ENCODE results near the gene ATP8B4. TPM values are rescaled to one million over a fixed set of nuclear protein-coding genes. Genes with fewer than 3 reads are reported as not detected.
A peak's percentile ranks its signal among the peaks of the same experiment; 100 is the strongest.

The ATP8B4 gene
- polyA plus RNA-seq, 1 of the 3 experiments (the other 2 are of a cell fraction), result 0.03 TPM

GRCh38 chr15:50046867-50047266, 72.2 kb downstream of the ATP8B4 start:
- H3K36me3 ChIP-seq (replicated peaks in 1 of 2; ENCODE audit: control insufficient read depth in 1 of 2, insufficient read depth in 2 of 2, low read length in 1 of 2), result no peaks in the 10 kb centered on the region
- no peak overlapping the region for H3K9ac ChIP-seq
- no peaks in the 10 kb centered on the region for H3K27me3 ChIP-seq (ENCODE audit: insufficient read depth)
- H3K4me3 ChIP-seq (ENCODE audit: low read depth in 2 of 2, low read length in 1 of 2), result no peak overlapping the region
- 0 out of 2 replicates have a peak, but pooled peaks have one; percentile 20 for TF ChIP-seq TCF12 (IDR thresholded peaks at IDR 0.05)
- no peak for TF ChIP-seq YY1 (IDR thresholded peaks at IDR 0.05; ENCODE audit: low read depth)
- no peak for TF ChIP-seq IRF3 (IDR thresholded peaks at IDR 0.05; ENCODE audit: low read depth, low read length)
- TF ChIP-seq EP300 (IDR thresholded peaks at IDR 0.05; ENCODE audit: borderline replicate concordance in 1 of 2, low read depth in 1 of 2, low read length in 1 of 2), result peak in 1 of 2 experiments; percentile 19; a peak in 1 of 4 replicates
- TF ChIP-seq RCOR1 (IDR thresholded peaks at IDR 0.05; ENCODE audit: low read length), result no peak
- H3K4me2 ChIP-seq, result no peak overlapping the region
- no peak overlapping the region; a peak in 1 of 4 replicates for H3K27ac ChIP-seq (ENCODE audit: low read depth in 2 of 2, low read length in 1 of 2)
- ChIA-PET CTCF (interaction anchor here (1.6 to 2.3 kb wide), 3 partner anchors 99 to 811 kb away, joined by 5 to 12 read pairs (median 5); no protein-coding TSS in a partner anchor), POLR2A (no interaction called here)
- H3K9me3 ChIP-seq, result peaks cover 7% of the 10 kb centered on the region; the same call in 1 of the 2 replicates
- WGBS (ENCODE audit: low lambda C conversion rate), result 12% methylated on average over 2 of the region's 2 CpGs
- DNase-seq, result peak; percentile 33
- no peak overlapping the region for H2AFZ ChIP-seq (ENCODE audit: low read depth)
- no peaks in the 10 kb centered on the region for H4K20me1 ChIP-seq (ENCODE audit: insufficient read depth)
- H3K4me1 ChIP-seq (ENCODE audit: control insufficient read depth in 1 of 2, insufficient read depth in 2 of 2, low read depth in 1 of 2, low read length in 1 of 2), result peaks cover 0 to 2% of the 10 kb centered on the region in 2 experiments; a peak in 2 of 4 replicates
- no peaks in the 10 kb centered on the region for H3K79me2 ChIP-seq (ENCODE audit: insufficient read depth)
- no peaks in the 10 kb centered on the region for H3F3A ChIP-seq (replicated peaks; ENCODE audit: insufficient read depth)
- no peaks in the 10 kb centered on the region for H3K9me2 ChIP-seq

DNA sequence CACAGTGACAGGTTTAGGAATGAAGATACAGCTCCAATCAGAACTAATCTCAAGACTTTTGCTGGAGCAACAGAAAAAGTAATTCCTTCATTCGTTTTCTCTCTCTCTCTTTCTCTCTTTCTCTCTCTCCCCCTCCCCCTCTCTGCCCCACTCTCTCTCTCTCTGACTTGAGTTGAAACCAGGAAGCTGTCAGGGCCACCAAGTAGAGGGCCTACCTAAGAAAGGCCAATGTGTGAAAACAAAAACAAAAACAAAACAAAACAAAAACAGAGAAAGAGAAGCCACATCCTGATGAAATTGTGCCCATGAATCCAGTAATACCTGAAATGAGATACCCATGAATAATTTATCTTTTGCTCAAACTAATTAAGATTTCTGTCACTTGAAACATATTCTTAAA, 72.9 kb downstream of the ATP8B4 start:
- CTCF ChIA-PET, result interaction anchor here (0.6 to 2.3 kb wide), 4 partner anchors 37 to 811 kb away, joined by 3 to 12 read pairs (median 4); no protein-coding TSS in a partner anchor
- no peaks in the 10 kb centered on the region for H3K27me3 ChIP-seq (ENCODE audit: insufficient read depth)
- peaks cover 0 to 2% of the 10 kb centered on the region in 2 experiments; a peak in 2 of 4 replicates for H3K4me1 ChIP-seq (ENCODE audit: control insufficient read depth in 1 of 2, insufficient read depth in 2 of 2, low read depth in 1 of 2, low read length in 1 of 2)
- no peak overlapping the region for H3K4me2 ChIP-seq
- WGBS (ENCODE audit: low lambda C conversion rate), result 28% methylated on average over 1 of the region's 1 CpG
- H3K36me3 ChIP-seq (replicated peaks in 1 of 2; ENCODE audit: control insufficient read depth in 1 of 2, insufficient read depth in 2 of 2, low read length in 1 of 2), result no peaks in the 10 kb centered on the region
- H3K9ac ChIP-seq, result no peak overlapping the region
- no peaks in the 10 kb centered on the region for H4K20me1 ChIP-seq (ENCODE audit: insufficient read depth)
- H3K4me3 ChIP-seq (ENCODE audit: low read depth in 2 of 2, low read length in 1 of 2), result no peak overlapping the region
- POLR2A ChIA-PET, result no interaction called here
- no peak for DNase-seq
- no peaks in the 10 kb centered on the region for H3F3A ChIP-seq (replicated peaks; ENCODE audit: insufficient read depth)
- no peak overlapping the region for H3K27ac ChIP-seq (ENCODE audit: low read depth in 2 of 2, low read length in 1 of 2)
- H3K9me3 ChIP-seq, result peaks cover 7% of the 10 kb centered on the region; the same call in 1 of the 2 replicates
- no peaks in the 10 kb centered on the region for H3K79me2 ChIP-seq (ENCODE audit: insufficient read depth)
- no peak overlapping the region for H2AFZ ChIP-seq (ENCODE audit: low read depth)
- no peaks in the 10 kb centered on the region for H3K9me2 ChIP-seq
- TF ChIP-seq RFX5 (IDR thresholded peaks at IDR 0.05; ENCODE audit: low read length) (no peak), USF2 (IDR thresholded peaks at IDR 0.05; ENCODE audit: borderline replicate concordance, low read depth, low read length) (no peak), POLR2AphosphoS5 (IDR thresholded peaks at IDR 0.05; ENCODE audit: low read depth, low read length) (no peak), TEAD4 (IDR thresholded peaks at IDR 0.05; ENCODE audit: borderline replicate concordance, insufficient read depth) (no peak), FOXJ3 (CRISPR knock-in tag; IDR thresholded peaks at IDR 0.05) (no peak), GABPA (IDR thresholded peaks at IDR 0.05; ENCODE audit: low read depth) (no peak), IRF3 (IDR thresholded peaks at IDR 0.05; ENCODE audit: low read depth, low read length) (no peak), YY1 (IDR thresholded peaks at IDR 0.05; ENCODE audit: low read depth) (no peak), NRF1 (IDR thresholded peaks at IDR 0.05; ENCODE audit: low read depth, low read length) (no peak), ZBTB33 (IDR thresholded peaks at IDR 0.05; ENCODE audit: borderline replicate concordance, low read depth) (no peak), RAD21 (IDR thresholded peaks at IDR 0.05; ENCODE audit: low read length) (no peak), SIN3A (IDR thresholded peaks at IDR 0.05; ENCODE audit: borderline replicate concordance, low read depth, low read length) (no peak)
- TF ChIP-seq, protein P1, sequence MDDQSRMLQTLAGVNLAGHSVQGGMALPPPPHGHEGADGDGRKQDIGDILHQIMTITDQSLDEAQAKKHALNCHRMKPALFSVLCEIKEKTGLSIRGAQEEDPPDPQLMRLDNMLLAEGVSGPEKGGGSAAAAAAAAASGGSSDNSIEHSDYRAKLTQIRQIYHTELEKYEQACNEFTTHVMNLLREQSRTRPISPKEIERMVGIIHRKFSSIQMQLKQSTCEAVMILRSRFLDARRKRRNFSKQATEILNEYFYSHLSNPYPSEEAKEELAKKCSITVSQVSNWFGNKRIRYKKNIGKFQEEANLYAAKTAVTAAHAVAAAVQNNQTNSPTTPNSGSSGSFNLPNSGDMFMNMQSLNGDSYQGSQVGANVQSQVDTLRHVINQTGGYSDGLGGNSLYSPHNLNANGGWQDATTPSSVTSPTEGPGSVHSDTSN (IDR thresholded peaks at IDR 0.05), result no peak
- TF ChIP-seq, protein P2, sequence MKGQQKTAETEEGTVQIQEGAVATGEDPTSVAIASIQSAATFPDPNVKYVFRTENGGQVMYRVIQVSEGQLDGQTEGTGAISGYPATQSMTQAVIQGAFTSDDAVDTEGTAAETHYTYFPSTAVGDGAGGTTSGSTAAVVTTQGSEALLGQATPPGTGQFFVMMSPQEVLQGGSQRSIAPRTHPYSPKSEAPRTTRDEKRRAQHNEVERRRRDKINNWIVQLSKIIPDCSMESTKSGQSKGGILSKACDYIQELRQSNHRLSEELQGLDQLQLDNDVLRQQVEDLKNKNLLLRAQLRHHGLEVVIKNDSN (IDR thresholded peaks at IDR 0.05; ENCODE audit: borderline replicate concordance, low read depth), result no peak

Measured in SK-N-SH (cell line).